Cortex of kidney (tissue), 1 donor: Measurements from ENCODE around the gene MYH10.

Experiments
- DNase-seq: peaks from one replicate; lab custom pipeline; 2025; lab: John Stamatoyannopoulos, UW

The MYH10 gene

GRCh38 chr17:8494506-8495111 lies 135.9 kb downstream of the MYH10 start:
- DNase-seq = no peak

DNA sequence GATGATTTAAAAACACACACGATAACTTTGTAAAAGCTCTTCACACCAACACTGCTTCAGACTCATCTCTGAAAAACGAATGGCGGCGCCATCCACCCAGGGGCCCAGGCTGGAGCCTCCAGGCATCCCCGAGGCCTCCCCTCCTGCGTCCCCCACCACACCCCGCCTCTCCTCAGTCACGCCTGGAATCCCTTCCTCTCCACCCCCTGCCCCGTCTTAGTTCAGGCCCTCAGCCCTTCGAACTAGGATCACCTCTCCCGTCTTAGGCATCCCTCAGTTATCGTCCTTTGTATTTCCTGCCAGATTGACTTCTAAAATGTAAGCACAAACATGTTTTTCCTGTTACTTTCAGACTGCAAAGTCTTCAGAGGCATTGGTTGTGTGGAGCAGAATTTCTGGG lies 136.5 kb downstream of the MYH10 start:
- DNase-seq = no peak

DNA sequence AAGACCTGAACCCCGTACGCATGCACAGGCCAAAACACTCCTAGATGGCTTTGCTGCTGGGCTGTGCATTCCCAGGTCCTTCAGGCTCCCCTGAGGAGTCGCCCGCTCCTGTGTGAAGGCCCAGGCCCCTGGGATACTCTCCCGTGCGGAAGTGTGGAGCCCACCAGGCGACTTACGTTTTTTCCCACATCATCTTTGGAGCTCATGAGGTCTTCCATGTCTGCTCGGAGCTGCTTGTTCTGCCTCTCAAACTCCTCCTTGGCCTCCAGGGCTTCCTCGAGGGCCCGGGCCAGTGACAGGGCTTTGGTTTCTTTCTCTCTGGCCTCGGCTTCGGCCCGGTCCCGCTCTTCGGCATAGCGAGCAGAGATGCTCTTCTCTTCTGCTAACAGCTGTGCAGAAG lies 138.4 kb downstream of the MYH10 start:
- DNase-seq = no peak

- DNase-seq = no peak
These were observed 140.1 kb downstream of the MYH10 start for GRCh38 chr17:8490256-8491023.

GRCh38 chr17:8489841-8490240 lies 140.7 kb downstream of the MYH10 start:
- no peak for DNase-seq

DNA sequence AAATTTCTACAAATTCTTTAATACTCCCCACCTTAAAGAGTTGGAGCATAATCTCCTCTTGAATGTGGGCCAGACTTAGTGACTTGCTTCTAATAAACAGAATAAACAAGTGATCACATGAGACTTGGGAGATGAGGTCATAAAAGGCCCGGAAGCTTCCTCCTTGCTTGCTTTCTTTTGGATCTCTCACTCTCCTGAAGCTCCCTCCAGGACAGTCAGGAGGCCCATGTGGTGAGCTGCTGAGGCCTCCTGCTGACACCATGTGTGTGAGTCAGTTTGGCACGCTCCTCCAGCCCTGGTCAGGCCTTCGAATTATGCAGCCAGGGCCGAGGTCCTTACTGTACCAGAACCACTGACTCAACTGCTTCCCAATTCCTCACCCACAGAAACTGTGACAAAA lies 141.6 kb downstream of the MYH10 start:
- no peak for DNase-seq

DNA sequence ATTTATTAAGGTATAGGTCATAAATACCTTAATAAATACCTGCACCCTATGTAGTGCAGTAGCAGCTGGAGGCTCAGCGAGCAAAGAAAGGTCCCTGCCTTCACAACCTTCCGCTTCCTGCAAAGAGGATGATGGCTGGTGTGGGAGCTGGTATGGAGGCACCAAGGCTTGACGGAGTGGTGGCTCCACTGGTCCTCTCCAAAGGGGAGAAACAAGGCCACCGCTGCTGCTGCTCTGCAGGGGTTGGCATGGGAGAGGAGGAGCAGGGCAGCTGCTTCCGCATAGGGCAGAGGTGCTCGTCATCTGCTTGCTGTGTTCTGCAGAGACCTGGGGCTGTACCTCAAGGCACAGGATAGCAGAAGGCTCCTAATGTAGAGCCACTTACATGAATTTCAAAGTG lies 142.0 kb downstream of the MYH10 start:
- DNase-seq = no peak

GRCh38 chr17:8487743-8488142 lies 142.8 kb downstream of the MYH10 start:
- no peak for DNase-seq

GRCh38 chr17:8487130-8487645 lies 143.3 kb downstream of the MYH10 start:
- no peak for DNase-seq

GRCh38 chr17:8485491-8485890 lies 145.0 kb downstream of the MYH10 start:
- no peak for DNase-seq

GRCh38 chr17:8484465-8484864 lies 146.1 kb downstream of the MYH10 start:
- DNase-seq = no peak

DNA sequence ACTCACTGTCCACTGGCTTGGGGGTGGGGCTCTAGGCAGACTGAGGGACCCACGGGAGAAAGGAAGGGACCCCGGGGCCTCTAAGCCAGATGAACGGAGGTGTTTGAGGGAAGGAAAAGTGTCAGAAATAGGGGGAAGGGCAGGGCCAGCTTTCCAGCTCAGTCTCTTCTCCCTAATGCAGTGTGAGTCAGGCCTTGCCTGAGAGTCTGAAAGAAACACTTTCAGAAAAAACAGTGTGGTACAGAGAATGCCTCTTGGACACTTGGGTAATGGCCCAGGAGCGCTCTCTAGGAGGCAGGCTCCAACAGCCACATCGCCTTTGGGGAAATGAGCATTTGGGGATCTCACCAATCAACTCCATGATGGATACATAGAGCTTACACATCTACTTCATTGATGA lies 148.0 kb downstream of the MYH10 start:
- DNase-seq = no peak

DNA sequence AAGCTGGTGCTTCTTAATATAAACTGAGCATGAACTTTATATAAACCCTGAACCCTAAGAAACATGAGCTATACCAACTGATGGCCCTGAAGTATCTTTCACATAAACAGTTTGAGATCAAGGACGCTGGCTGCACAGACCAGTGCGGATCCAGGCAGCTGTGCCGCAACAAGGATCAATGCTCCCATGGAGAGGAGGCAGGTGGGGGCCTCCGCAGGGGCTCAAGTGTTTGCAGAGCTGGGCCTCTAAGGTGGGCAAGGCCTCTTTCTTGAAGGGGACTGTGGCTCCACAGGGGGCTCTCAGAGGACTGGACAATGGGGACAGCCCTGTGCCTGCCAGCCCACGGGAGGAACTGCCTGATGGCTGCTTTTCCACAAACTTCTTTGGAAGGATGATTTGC lies 148.8 kb downstream of the MYH10 start:
- DNase-seq = no peak

DNA sequence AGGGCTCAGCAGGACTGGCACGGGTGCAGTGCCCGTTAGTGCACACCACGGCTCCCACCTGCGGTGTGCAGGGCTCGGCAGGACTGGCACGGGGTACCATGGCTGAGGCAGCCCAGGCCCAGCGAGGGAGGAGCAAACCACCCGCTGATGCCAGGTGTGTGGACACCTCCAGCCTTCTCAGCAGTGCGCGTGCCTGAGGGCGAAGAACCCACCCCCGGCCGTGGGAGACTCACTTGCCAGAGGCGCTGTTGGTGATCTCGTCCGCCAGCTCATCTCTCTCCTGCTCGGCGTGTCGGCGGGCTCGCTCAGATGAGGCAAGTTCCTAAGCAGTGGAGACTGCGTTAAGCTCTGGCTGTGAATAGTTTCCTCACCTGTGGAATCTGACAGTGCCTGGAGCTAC lies 149.4 kb downstream of the MYH10 start:
- no peak for DNase-seq

DNA sequence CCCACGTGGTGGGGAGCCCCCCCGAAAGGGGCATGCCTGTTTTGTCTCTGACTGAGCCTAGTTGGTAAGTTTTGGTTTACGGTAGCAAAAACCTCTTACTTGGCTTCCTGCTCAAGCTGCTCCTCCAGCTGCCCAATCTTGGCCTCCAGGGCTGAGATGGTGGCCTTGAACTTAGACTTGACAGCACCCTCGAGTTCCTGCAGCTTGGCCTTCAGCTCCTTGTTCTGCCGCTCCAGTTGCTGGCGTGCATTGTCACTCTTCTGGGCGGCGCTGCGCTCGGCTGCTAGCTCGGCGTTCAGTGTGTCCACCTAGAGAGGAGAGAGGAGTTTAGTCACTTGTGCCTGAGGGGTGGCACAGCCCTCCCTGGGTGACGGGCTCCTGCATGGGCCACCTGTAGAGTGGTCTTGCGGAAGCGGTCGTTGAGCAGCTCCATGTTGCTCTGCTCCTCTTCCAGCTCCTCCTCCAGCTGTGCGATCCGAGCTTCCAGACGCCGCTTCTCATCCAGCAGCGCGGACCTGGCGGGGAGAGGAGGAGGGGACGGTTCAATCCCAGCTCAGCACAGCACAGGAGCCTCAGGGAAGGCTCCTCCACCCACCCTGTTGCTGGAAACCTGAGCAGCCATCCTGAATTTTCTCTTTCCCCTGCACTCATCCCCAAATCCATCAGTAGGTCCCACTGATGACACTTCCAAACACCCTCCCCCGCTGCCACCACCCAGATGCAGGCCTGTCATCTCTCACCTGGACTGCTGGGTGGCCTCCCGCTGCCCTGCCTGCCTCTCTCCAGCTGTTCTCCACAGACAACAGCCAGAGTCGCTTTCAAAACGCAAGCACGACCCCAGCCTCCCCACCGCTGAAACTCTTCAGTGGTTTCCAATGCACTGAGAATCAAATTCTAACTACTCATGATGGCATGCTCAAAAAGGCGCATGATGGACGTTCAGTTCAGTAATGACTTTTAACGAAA lies 150.2 kb downstream of the MYH10 start:
- no peak for DNase-seq

DNA sequence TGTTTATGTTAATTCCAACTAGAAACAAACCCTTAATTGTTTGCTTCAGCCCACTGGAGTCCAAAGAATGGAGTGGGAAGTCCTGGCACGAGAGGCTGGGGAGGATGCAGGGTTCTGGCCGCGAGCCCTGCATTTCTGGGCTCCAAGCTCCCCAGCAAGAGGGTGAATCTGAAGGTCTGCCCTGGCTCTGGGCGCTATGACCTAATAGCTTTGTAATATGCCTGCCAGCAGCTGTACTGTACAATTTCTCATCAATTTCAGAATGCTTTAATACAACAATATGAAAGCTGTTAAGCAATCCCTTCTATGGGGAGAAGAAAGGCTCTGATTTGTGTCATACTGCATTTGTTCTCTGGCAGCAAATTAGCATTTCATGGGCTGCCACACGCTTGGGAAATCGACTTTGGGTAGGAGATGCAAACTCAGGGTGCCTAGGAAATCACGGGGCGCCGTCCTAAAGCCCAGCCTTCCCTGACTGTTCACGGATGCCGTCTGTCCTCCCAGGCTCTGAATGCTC lies 151.0 kb downstream of the MYH10 start:
- no peak for DNase-seq

- no peak for DNase-seq
These were observed 152.6 kb downstream of the MYH10 start for GRCh38 chr17:8477715-8478441.

DNA sequence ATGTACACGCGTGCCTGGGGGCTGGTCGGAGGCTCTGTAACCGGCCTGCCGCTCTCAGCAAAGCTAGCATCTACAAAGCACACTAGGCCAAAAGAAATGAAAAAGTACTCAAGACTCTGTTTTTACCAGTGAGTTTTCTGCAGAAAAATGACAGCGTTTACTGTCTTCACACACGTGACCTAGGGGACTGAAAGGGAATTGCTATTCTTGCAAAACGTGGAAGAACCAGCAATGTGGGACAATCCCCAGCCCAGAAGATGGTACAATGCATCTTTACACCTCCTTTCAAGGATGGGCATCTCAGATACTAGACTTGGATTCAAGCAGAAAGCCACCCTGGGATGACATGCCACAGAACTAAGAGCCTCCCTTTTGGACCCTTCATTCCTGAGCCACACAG lies 153.4 kb downstream of the MYH10 start:
- DNase-seq = no peak

DNA sequence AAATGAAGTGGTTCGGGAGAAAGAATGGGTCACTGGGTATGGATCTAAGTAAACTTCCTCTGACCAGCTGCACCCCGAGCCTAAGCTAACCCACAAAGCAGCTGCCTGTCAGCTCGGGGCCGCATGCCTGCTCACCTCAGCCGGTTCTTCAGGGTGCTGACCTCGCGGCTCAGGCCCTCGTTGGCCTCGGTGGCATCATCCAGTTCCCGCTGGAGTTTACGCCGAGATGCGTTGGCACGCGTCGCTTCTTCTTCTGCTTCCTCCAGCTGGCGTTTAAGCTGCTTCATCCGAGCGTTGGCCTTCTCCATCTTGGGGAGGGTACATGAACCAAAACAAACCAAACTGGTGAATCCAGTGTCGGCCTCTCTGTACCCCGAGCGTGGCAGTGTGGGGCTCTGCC lies 153.8 kb downstream of the MYH10 start:
- no peak for DNase-seq

- DNase-seq = no peak
These were observed 154.7 kb downstream of the MYH10 start for GRCh38 chr17:8475781-8476180.

- DNase-seq = no peak
These were observed 155.3 kb downstream of the MYH10 start for GRCh38 chr17:8475227-8475626.

DNA sequence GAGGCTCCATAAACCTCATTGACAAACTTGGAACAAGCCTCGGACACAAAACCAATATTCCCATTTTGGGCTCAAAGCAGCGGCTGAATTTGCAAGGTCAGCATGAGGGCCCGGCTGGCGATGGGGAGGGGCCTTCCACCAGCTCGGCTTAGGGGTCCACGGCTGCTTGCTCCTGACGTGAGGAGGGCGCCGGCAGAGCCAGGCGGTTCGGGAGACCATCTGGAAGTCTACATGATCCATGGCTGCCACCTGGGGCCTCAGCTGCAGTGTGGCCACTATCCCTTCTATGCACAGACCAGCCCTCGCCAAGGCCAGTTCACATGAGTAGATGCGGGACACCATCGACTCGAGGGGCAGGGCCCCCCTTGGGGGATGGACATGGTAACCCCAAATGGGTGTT lies 155.7 kb downstream of the MYH10 start:
- no peak for DNase-seq
